Measurements from ENCODE around the gene TRAF3IP1. TPM values are rescaled to one million over a fixed set of nuclear protein-coding genes. Genes with fewer than 3 reads are reported as not detected.
A peak's percentile ranks its signal among the peaks of the same experiment; 100 is the strongest.

Gene TRAF3IP1
- total RNA-seq, 4 donors from 2014 or later, result 19.6 to 28.4 (median 21.7) TPM

GRCh38 chr2:238449241-238449640 lies 128.9 kb downstream of the TRAF3IP1 start:
- no peak for ATAC-seq
- Histone ChIP-seq H3K4me1 (peaks cover 0 to 34% (median 7%) of the 10 kb centered on the region in 3 donors), H3K9me3 (no peaks in the 10 kb centered on the region), H3K4me3 (no peak overlapping the region), H3K36me3 (peaks cover 3 to 81% of the 10 kb centered on the region in 2 donors), H3K27ac (peak overlapping the region in 3 of 4 donors; percentile 11 to 82 (median 78)), H3K27me3 (no peaks in the 10 kb centered on the region)
- TF ChIP-seq CTCF (IDR thresholded peaks at IDR 0.05) (no peak), POLR2AphosphoS5 (IDR thresholded peaks at IDR 0.05) (no peak)
- 62 to 75% methylated on average over 3 of the region's 8 CpGs for WGBS, 2 donors (ENCODE audit: low coverage in 1 of 2)

GRCh38 chr2:238449909-238450417 lies 129.6 kb downstream of the TRAF3IP1 start:
- peak; percentile 81 for ATAC-seq
- H3K4me1 ChIP-seq, result peaks cover 0 to 34% (median 7%) of the 10 kb centered on the region in 3 donors
- 85 to 91% methylated on average over 4 to 9 of the region's 9 CpGs for WGBS, 2 donors (ENCODE audit: low coverage in 1 of 2)
- no peak overlapping the region for H3K4me3 ChIP-seq
- peaks cover 3 to 74% of the 10 kb centered on the region in 2 donors for H3K36me3 ChIP-seq
- H3K27me3 ChIP-seq, result no peaks in the 10 kb centered on the region
- no peak for TF ChIP-seq EP300 (IDR thresholded peaks at IDR 0.05)
- TF ChIP-seq CTCF (IDR thresholded peaks at IDR 0.05), result no peak
- TF ChIP-seq POLR2AphosphoS5 (IDR thresholded peaks at IDR 0.05), result no peak
- no peak for TF ChIP-seq POLR2A (IDR thresholded peaks at IDR 0.05)
- no peaks in the 10 kb centered on the region for H3K9me3 ChIP-seq
- peak overlapping the region; percentile 1 to 85 (median 80) for H3K27ac ChIP-seq

GRCh38 chr2:238450440-238450861 lies 130.1 kb downstream of the TRAF3IP1 start:
- Histone ChIP-seq H3K27me3 (no peaks in the 10 kb centered on the region), H3K9me3 (no peaks in the 10 kb centered on the region), H3K4me1 (peaks cover 0 to 34% (median 7%) of the 10 kb centered on the region in 3 donors), H3K36me3 (peaks cover 3 to 69% of the 10 kb centered on the region in 2 donors), H3K4me3 (no peak overlapping the region), H3K27ac (peak overlapping the region in 3 of 4 donors; percentile 78 to 85 (median 82))
- WGBS, 2 donors (ENCODE audit: low coverage in 1 of 2), result 78 to 95% methylated on average over 4 to 5 of the region's 11 CpGs
- peak; percentile 35 for ATAC-seq
- TF ChIP-seq POLR2A (IDR thresholded peaks at IDR 0.05), result no peak
- TF ChIP-seq POLR2AphosphoS5 (IDR thresholded peaks at IDR 0.05), result no peak
- TF ChIP-seq EP300 (IDR thresholded peaks at IDR 0.05), result no peak
- no peak for TF ChIP-seq CTCF (IDR thresholded peaks at IDR 0.05)

Small RNAs within 50 kb of the gene (small RNA-seq; reads per million reads assigned to genes)
- gene RNU6-234P, result 0 reads per million in 4 donors

Other genes with a start within 250 kb of the TRAF3IP1 start
- gene ESPNL, start 220.2 kb upstream of the TRAF3IP1 start, total RNA-seq, result 1 to 10 TPM in 1 of 4 donors, under 1 TPM in 2, not detected in 1; 0.12 to 3.4 (median 0.31) TPM
- gene KLHL30, start 181.8 kb upstream of the TRAF3IP1 start, total RNA-seq, result 1 to 10 TPM; 1.3 to 8.1 (median 3.7) TPM
- under 1 TPM in 3 of 4 donors, not detected in 1; 0.35 to 0.94 (median 0.74) TPM for gene ERFE, start 161.5 kb upstream of the TRAF3IP1 start, total RNA-seq
- 10 to 100 TPM; 18.5 to 45.5 (median 35.1) TPM for gene ILKAP, start 116.8 kb upstream of the TRAF3IP1 start, total RNA-seq
- 10 to 100 TPM in 2 of 4 donors, 1 to 10 TPM in 2; 3.8 to 19.5 (median 12.2) TPM for gene HES6, start 80.5 kb upstream of the TRAF3IP1 start, total RNA-seq
- 10 to 100 TPM in 3 of 4 donors, 1 to 10 TPM in 1; 8.7 to 20.5 (median 17.0) TPM for gene PER2, start 31.9 kb upstream of the TRAF3IP1 start, total RNA-seq
- 10 to 100 TPM; 27.9 to 39.3 (median 35.9) TPM for gene ASB1, start 106.4 kb downstream of the TRAF3IP1 start, total RNA-seq